IMR-90 (cell line): ENCODE measurements around the gene NLGN3.

ENCODE experiments used
- CEBPB ChIP-seq: IDR thresholded peaks from 2 replicates; pipeline ENCODE4 v1.6.1; 2012; ENCODE audit warnings: low read depth, low read length, improper control_type of control experiment
- CHD1 ChIP-seq: IDR thresholded peaks from 2 replicates; pipeline ENCODE4 v1.6.1; 2012; ENCODE audit warnings: low read depth, low read length, improper control_type of control experiment
- CTCF ChIP-seq: conservative IDR thresholded peaks from 2 replicates; pipeline ENCODE4 v1.5.1; 2012; ENCODE audit warnings: mild to moderate bottlenecking, low read depth, low read length, improper control_type of control experiment
- ELK1 ChIP-seq: fragments of 150-350 bp; IDR thresholded peaks from 2 replicates; pipeline ENCODE4 v1.6.1; 2016; ENCODE audit warnings: low read depth, mild to moderate bottlenecking, low read length, moderate library complexity, borderline replicate concordance
- RAD21 ChIP-seq: IDR thresholded peaks from 2 replicates; pipeline ENCODE4 v1.6.1; 2012; ENCODE audit warnings: low read length, improper control_type of control experiment
- RCOR1 ChIP-seq: IDR thresholded peaks from 2 replicates; pipeline ENCODE4 v1.6.1; 2012; ENCODE audit warnings: mild to moderate bottlenecking, low read length, improper control_type of control experiment; ENCODE audit not compliant: insufficient replicate concordance

GRCh38 chrX:71111921-71112431 lies 32.7 kb upstream of the NLGN3 start:
- TF ChIP-seq CTCF (no peak), RCOR1 (no peak), CEBPB (no peak), CHD1 (no peak), RAD21 (no peak), ELK1 (no peak)
